Liver (tissue), 9 donors: ENCODE results near the gene PRICKLE3. TPM values are rescaled to one million over a fixed set of nuclear protein-coding genes. Genes with fewer than 3 reads are reported as not detected.

Source experiments
- DNase-seq: peaks from one replicate; pipeline ENCODE4 v3.0.0-alpha.2; 2017; ENCODE audit warnings: low spot score
- H3K27ac ChIP-seq, 2 donors: one replicate each; pipeline ENCODE4 v1.7.0; 2013; ENCODE audit warnings: inconsistent platforms in 2 of 2, low read length in 2 of 2, control low read depth in 1 of 2, low read depth in 1 of 2, mild to moderate bottlenecking in 1 of 2
- H3K27me3 ChIP-seq, 4 donors: one replicate each; pipeline versions ENCODE4 v1.6.1 to v1.7.0; 2013; ENCODE audit warnings: low read length in 3 of 4, inconsistent platforms in 1 of 4, mild to moderate bottlenecking in 1 of 4, moderate library complexity in 1 of 4; ENCODE audit not compliant: control insufficient read depth in 4 of 4, insufficient read depth in 4 of 4
- H3K36me3 ChIP-seq, 4 donors: one replicate each; pipeline versions ENCODE4 v1.6.1 to v1.7.0; 2013; ENCODE audit warnings: low read length in 3 of 4, mild to moderate bottlenecking in 3 of 4, low read depth in 1 of 4, moderate library complexity in 1 of 4; ENCODE audit not compliant: control insufficient read depth in 4 of 4, insufficient read depth in 3 of 4
- H3K4me1 ChIP-seq, 4 donors: one replicate each; pipeline versions ENCODE4 v1.6.1 to v1.7.0; 2013; ENCODE audit warnings: low read length in 3 of 4, mild to moderate bottlenecking in 3 of 4, moderate library complexity in 1 of 4; ENCODE audit not compliant: control insufficient read depth in 4 of 4, insufficient read depth in 4 of 4
- H3K4me3 ChIP-seq, 3 donors: one replicate each; pipeline versions ENCODE4 v1.6.1 to v1.7.0; 2013; ENCODE audit warnings: low read length in 3 of 3, control low read depth in 1 of 3, low read depth in 1 of 3, mild to moderate bottlenecking in 1 of 3
- H3K9ac ChIP-seq, 2 donors: one replicate each; pipeline ENCODE4 v1.7.0; 2013; ENCODE audit warnings: low read length in 2 of 2, mild to moderate bottlenecking in 2 of 2, moderate library complexity in 2 of 2, control low read depth in 1 of 2, low read depth in 1 of 2
- H3K9me3 ChIP-seq, 4 donors: one replicate each; pipeline versions ENCODE4 v1.6.1 to v1.7.0; 2013; ENCODE audit warnings: low read length in 3 of 4; ENCODE audit not compliant: control insufficient read depth in 4 of 4
- ATF3 ChIP-seq: IDR thresholded peaks from 2 replicates; pipeline ENCODE4 v1.6.1; 2016; ENCODE audit warnings: antibody characterized with exemption
- CTCF ChIP-seq: fragments of 150-350 bp; IDR thresholded peaks from 2 replicates; pipeline ENCODE4 v1.5.1; 2017; ENCODE audit warnings: improper control_type of control experiment, low read depth, low read length; ENCODE audit not compliant: missing input control
- EGR1 ChIP-seq, 2 donors: IDR thresholded peaks; 2 replicates each; pipeline ENCODE4 v1.6.1; 2016 to 2018; ENCODE audit warnings: antibody characterized with exemption in 2 of 2, low read depth in 2 of 2
- FOXA1 ChIP-seq: IDR thresholded peaks from 2 replicates; pipeline ENCODE4 v1.6.1; 2016; ENCODE audit warnings: antibody characterized with exemption
- FOXA2 ChIP-seq: IDR thresholded peaks from 2 replicates; pipeline ENCODE4 v1.6.1; 2016; ENCODE audit warnings: antibody characterized with exemption
- GABPA ChIP-seq, 2 donors: IDR thresholded peaks in 1 of 2; conservative IDR thresholded peaks in 1 of 2; 2 replicates each; pipeline ENCODE4 v1.6.1; 2016; ENCODE audit warnings: antibody characterized with exemption in 2 of 2, mild to moderate bottlenecking in 1 of 2, moderate library complexity in 1 of 2
- HNF4A ChIP-seq, 2 donors: conservative IDR thresholded peaks; 2 replicates each; pipeline ENCODE4 v1.6.1; 2016; ENCODE audit warnings: antibody characterized with exemption in 2 of 2, mild to moderate bottlenecking in 2 of 2
- HNF4G ChIP-seq: IDR thresholded peaks from 2 replicates; pipeline ENCODE4 v1.6.1; 2016; ENCODE audit warnings: antibody characterized with exemption
- JUND ChIP-seq, 2 donors: IDR thresholded peaks; 2 replicates each; pipeline ENCODE4 v1.6.1; 2016; ENCODE audit warnings: antibody characterized with exemption in 2 of 2
- MAX ChIP-seq: IDR thresholded peaks from 2 replicates; pipeline ENCODE4 v1.6.1; 2016; ENCODE audit warnings: antibody characterized with exemption
- NR2F2 ChIP-seq: IDR thresholded peaks from 2 replicates; pipeline ENCODE4 v1.6.1; 2016; ENCODE audit warnings: antibody characterized with exemption
- RAD21 ChIP-seq, 2 donors: IDR thresholded peaks; 2 replicates each; pipeline ENCODE4 v1.6.1; 2016; ENCODE audit warnings: antibody characterized with exemption in 2 of 2, mild to moderate bottlenecking in 2 of 2
- REST ChIP-seq: IDR thresholded peaks from 2 replicates; pipeline ENCODE4 v1.6.1; 2016; ENCODE audit warnings: antibody characterized with exemption, mild to moderate bottlenecking
- RXRA ChIP-seq, 2 donors: IDR thresholded peaks; 2 replicates each; pipeline ENCODE4 v1.6.1; 2017 to 2018; ENCODE audit warnings: antibody characterized with exemption in 2 of 2, mild to moderate bottlenecking in 1 of 2
- SP1 ChIP-seq: IDR thresholded peaks from 2 replicates; pipeline ENCODE4 v1.6.1; 2018; ENCODE audit warnings: antibody characterized with exemption, mild to moderate bottlenecking
- TAF1 ChIP-seq: conservative IDR thresholded peaks from 2 replicates; pipeline ENCODE4 v1.6.1; 2016; ENCODE audit warnings: antibody characterized with exemption, mild to moderate bottlenecking
- YY1 ChIP-seq: IDR thresholded peaks from 2 replicates; pipeline ENCODE4 v1.6.1; 2016; ENCODE audit warnings: antibody characterized with exemption, mild to moderate bottlenecking
- ZBTB33 ChIP-seq: IDR thresholded peaks from 2 replicates; pipeline ENCODE4 v1.6.1; 2016; ENCODE audit warnings: antibody characterized with exemption
- WGBS: extraction: QIAGEN DNeasy Blood & Tissue Kit; methylation state at CpG from one replicate; pipeline ENCODE4 v1.1.7; 2013; 5-methylcytosine and 5-hydroxymethylcytosine counted together
- polyA plus RNA-seq, 2 donors: library from polyadenylated mRNA; stranded (reverse) in 1 of 2; unstranded in 1 of 2; fragments of 200-250 nt in 1 of 2; fragments of >200 nt in 1 of 2; fragmentation: Nextera tagmentation in 1 of 2; extraction: Ambion mirVana in 1 of 2; gene quantifications; one replicate each; pipeline versions ENCODE4 v1.2.1 to v1.2.3, GENCODE V29; 2013 to 2015
- total RNA-seq, 2 donors: library from RNA; depleted of rRNA; stranded (reverse); fragments of >200 nt; gene quantifications; one replicate each; pipeline ENCODE4 v1.2.3, GENCODE V29; 2014
- donor health status: healthy.
- donor health status: healthy.
- donor health status: healthy.
- donor health status: healthy.
- donor health status: healthy.

PRICKLE3 gene
- total and polyA plus RNA-seq, 4 donors, result 2.1 to 6.5 (median 2.9) TPM

GRCh38 chrX:49155243-49155899 is 30.8 kb downstream of the PRICKLE3 start:
- 29% methylated on average over 18 of the region's 18 CpGs for WGBS
- H3K27me3 ChIP-seq, result no peaks in the 10 kb centered on the region
- H3K27ac ChIP-seq, result peak overlapping the region in 1 of 2 donors; percentile 82
- H3K9me3 ChIP-seq, result no peaks in the 10 kb centered on the region
- DNase-seq, result peak; percentile 43
- H3K9ac ChIP-seq, result peak overlapping the region in 1 of 2 donors; percentile 47
- H3K4me1 ChIP-seq, result peaks cover 0 to 4% (median 1%) of the 10 kb centered on the region in 4 donors
- no peaks in the 10 kb centered on the region for H3K36me3 ChIP-seq
- peak overlapping the region in 2 of 3 donors; percentile 54 to 70 for H3K4me3 ChIP-seq
- no peak for TF ChIP-seq YY1
- TF ChIP-seq TAF1, result no peak
- TF ChIP-seq RAD21 (IDR thresholded peaks at IDR 0.05), result no peak
- no peak for TF ChIP-seq HNF4G
- TF ChIP-seq FOXA2, result no peak
- TF ChIP-seq JUND (IDR thresholded peaks at IDR 0.05), result no peak
- no peak for TF ChIP-seq CTCF
- TF ChIP-seq RXRA (IDR thresholded peaks at IDR 0.05), result no peak
- no peak for TF ChIP-seq ZBTB33
- TF ChIP-seq NR2F2, result no peak
- TF ChIP-seq SP1, result no peak
- no peak for TF ChIP-seq REST
- TF ChIP-seq GABPA (IDR thresholded peaks at IDR 0.05 in 1 of 2, conservative IDR thresholded peaks at IDR 0.05 in 1 of 2), result no peak
- TF ChIP-seq HNF4A (conservative IDR thresholded peaks at IDR 0.05), result no peak
- no peak for TF ChIP-seq ATF3
- no peak for TF ChIP-seq MAX
- no peak for TF ChIP-seq FOXA1
- no peak for TF ChIP-seq EGR1 (IDR thresholded peaks at IDR 0.05; ENCODE audit: low read depth in 2 of 2)
